ENCODE results near the gene IL25. TPM values are rescaled to one million over a fixed set of nuclear protein-coding genes. Genes with fewer than 3 reads are reported as not detected.
A peak's percentile ranks its signal among the peaks of the same experiment; 100 is the strongest.

Gene IL25
- total RNA-seq, 1 donor from 2014 or later = not detected

- ATAC-seq (no peak), DNase-seq (no peak)
- no peak for TF ChIP-seq CTCF (IDR thresholded peaks at IDR 0.05)
- H3K4me3 ChIP-seq = no peak overlapping the region
- intact Hi-C loops (cut with DNase I) = no loop called here
- H3K27ac ChIP-seq = no peak overlapping the region
- H3K27me3 ChIP-seq = peaks cover 4% of the 10 kb centered on the region
- H3K36me3 ChIP-seq = no peaks in the 10 kb centered on the region
- H3K4me1 ChIP-seq = peaks cover 14% of the 10 kb centered on the region
- no peaks in the 10 kb centered on the region for H3K9me3 ChIP-seq
These were observed 12.1 kb upstream of the IL25 start for GRCh38 chr14:23360496-23360895.

- no peak for ATAC-seq
- intact Hi-C loops (cut with DNase I) = no loop called here
- no peak overlapping the region for H3K27ac ChIP-seq
- no peak for TF ChIP-seq CTCF (IDR thresholded peaks at IDR 0.05)
- H3K4me1 ChIP-seq = peaks cover 16% of the 10 kb centered on the region
- no peaks in the 10 kb centered on the region for H3K36me3 ChIP-seq
- DNase-seq = no peak
- H3K9me3 ChIP-seq = no peaks in the 10 kb centered on the region
- peaks cover 9% of the 10 kb centered on the region for H3K27me3 ChIP-seq
- no peak overlapping the region for H3K4me3 ChIP-seq
These were observed 11.3 kb upstream of the IL25 start for GRCh38 chr14:23361320-23361719.

GRCh38 chr14:23361763-23362162, 10.8 kb upstream of the IL25 start:
- Histone ChIP-seq H3K27ac (no peak overlapping the region), H3K36me3 (no peaks in the 10 kb centered on the region), H3K4me3 (no peak overlapping the region), H3K4me1 (peaks cover 16% of the 10 kb centered on the region), H3K27me3 (peaks cover 9% of the 10 kb centered on the region), H3K9me3 (no peaks in the 10 kb centered on the region)
- ATAC-seq (no peak), DNase-seq (no peak)
- intact Hi-C loops (cut with DNase I) = no loop called here
- no peak for TF ChIP-seq CTCF (IDR thresholded peaks at IDR 0.05)

GRCh38 chr14:23362200-23362599, 10.4 kb upstream of the IL25 start:
- intact Hi-C loops (cut with DNase I) = no loop called here
- ATAC-seq = no peak

GRCh38 chr14:23364164-23365035, 8.2 kb upstream of the IL25 start:
- peak overlapping the region; percentile 84 for H3K27ac ChIP-seq
- H3K36me3 ChIP-seq = no peaks in the 10 kb centered on the region
- DNase-seq = no peak
- peaks cover 16% of the 10 kb centered on the region for H3K4me1 ChIP-seq
- no peaks in the 10 kb centered on the region for H3K9me3 ChIP-seq
- intact Hi-C loops (cut with DNase I) = no loop called here
- TF ChIP-seq CTCF (IDR thresholded peaks at IDR 0.05) = no peak
- no peak for ATAC-seq
- H3K4me3 ChIP-seq = peak overlapping the region; percentile 59
- peaks cover 9% of the 10 kb centered on the region for H3K27me3 ChIP-seq

More at GRCh38 chr14:23362200-23362599, 10.4 kb upstream of the IL25 start:
- no peak for TF ChIP-seq CTCF (IDR thresholded peaks at IDR 0.05)
- Histone ChIP-seq H3K4me1 (peaks cover 16% of the 10 kb centered on the region), H3K4me3 (no peak overlapping the region), H3K27me3 (peaks cover 9% of the 10 kb centered on the region), H3K27ac (no peak overlapping the region), H3K36me3 (no peaks in the 10 kb centered on the region), H3K9me3 (no peaks in the 10 kb centered on the region)
- DNase-seq = no peak
